ENCODE results near the gene DUSP10. TPM values are rescaled to one million over a fixed set of nuclear protein-coding genes. Genes with fewer than 3 reads are reported as not detected.

DUSP10 gene
- total RNA-seq, 1 donor from 2014 or later: 4.7 TPM

- intact Hi-C loops (cut with DNase I): loop anchor here (10.0 kb wide), 1 partner anchor 863 kb away; no protein-coding TSS in a partner anchor
- H3K27ac ChIP-seq: no peak overlapping the region
- H3K9me3 ChIP-seq: no peaks in the 10 kb centered on the region
- no peaks in the 10 kb centered on the region for H3K27me3 ChIP-seq
- DNase-seq (ENCODE audit: extremely low spot score in 2 of 2): no peak
- TF ChIP-seq POLR2AphosphoS5 (IDR thresholded peaks at IDR 0.05; ENCODE audit: insufficient read depth in 1 of 2, low read depth in 1 of 2): no peak
- TF ChIP-seq POLR2A (IDR thresholded peaks at IDR 0.05): no peak
- no peak for TF ChIP-seq CTCF (IDR thresholded peaks at IDR 0.05)
- peaks cover 8% of the 10 kb centered on the region for H3K4me1 ChIP-seq
- no peaks in the 10 kb centered on the region for H3K36me3 ChIP-seq
- H3K4me3 ChIP-seq: no peak overlapping the region
These were observed 6.0 kb upstream of the DUSP10 start for GRCh38 chr1:221747839-221748238.

GRCh38 chr1:221743416-221744208, 1.7 kb upstream of the DUSP10 start:
- Histone ChIP-seq H3K27me3 (no peaks in the 10 kb centered on the region), H3K4me3 (peak overlapping the region; percentile 75 to 90), H3K27ac (peak overlapping the region; percentile 98), H3K36me3 (no peaks in the 10 kb centered on the region), H3K9me3 (no peaks in the 10 kb centered on the region), H3K4me1 (peaks cover 23% of the 10 kb centered on the region)
- DNase-seq (ENCODE audit: extremely low spot score in 2 of 2): no peak
- TF ChIP-seq CTCF (IDR thresholded peaks at IDR 0.05) (no peak), POLR2A (IDR thresholded peaks at IDR 0.05) (no peak), POLR2AphosphoS5 (IDR thresholded peaks at IDR 0.05; ENCODE audit: insufficient read depth in 1 of 2, low read depth in 1 of 2) (no peak)
- intact Hi-C loops (cut with DNase I): loop anchor here (10.0 kb wide), 1 partner anchor 859 kb away; no protein-coding TSS in a partner anchor

GRCh38 chr1:221742555-221743415, 896 bp upstream of the DUSP10 start:
- TF ChIP-seq POLR2A (IDR thresholded peaks at IDR 0.05) (no peak), CTCF (IDR thresholded peaks at IDR 0.05) (peak in 1 of 3 experiments; percentile 32), POLR2AphosphoS5 (IDR thresholded peaks at IDR 0.05; ENCODE audit: insufficient read depth in 1 of 2, low read depth in 1 of 2) (peak in 1 of 2 donors; percentile 54)
- H3K4me1 ChIP-seq: peaks cover 23% of the 10 kb centered on the region
- intact Hi-C loops (cut with DNase I): loop anchor here (10.0 kb wide), 1 partner anchor 858 kb away; no protein-coding TSS in a partner anchor

GRCh38 chr1:221740993-221741702, 741 bp downstream of the DUSP10 start:
- intact Hi-C loops (cut with DNase I): loop anchor here (10.0 kb wide), 1 partner anchor 856 kb away; no protein-coding TSS in a partner anchor

More at GRCh38 chr1:221742555-221743415, 896 bp upstream of the DUSP10 start:
- no peaks in the 10 kb centered on the region for H3K27me3 ChIP-seq
- peak overlapping the region; percentile 98 for H3K27ac ChIP-seq
- no peak for DNase-seq (ENCODE audit: extremely low spot score in 2 of 2)
- no peaks in the 10 kb centered on the region for H3K9me3 ChIP-seq
- no peaks in the 10 kb centered on the region for H3K36me3 ChIP-seq
- peak overlapping the region; percentile 75 to 90 for H3K4me3 ChIP-seq

More at GRCh38 chr1:221740993-221741702, 741 bp downstream of the DUSP10 start:
- DNase-seq (ENCODE audit: extremely low spot score in 2 of 2): no peak
- H3K4me3 ChIP-seq: peak overlapping the region; percentile 75 to 90
- H3K27me3 ChIP-seq: no peaks in the 10 kb centered on the region
- TF ChIP-seq CTCF (IDR thresholded peaks at IDR 0.05) (no peak), POLR2A (IDR thresholded peaks at IDR 0.05) (no peak)
- H3K9me3 ChIP-seq: no peaks in the 10 kb centered on the region
- no peaks in the 10 kb centered on the region for H3K36me3 ChIP-seq
- H3K4me1 ChIP-seq: peaks cover 23% of the 10 kb centered on the region
- H3K27ac ChIP-seq: peak overlapping the region; percentile 98

All from vagina (tissue), 2 donors.